Amniotic epithelial cell (primary cell): ENCODE results near the gene MKNK2.

Experiments
- DNase-seq: peaks from one replicate; pipeline ENCODE4 v3.0.0-alpha.2; 2010; ENCODE audit warnings: low read depth

MKNK2 gene

DNA sequence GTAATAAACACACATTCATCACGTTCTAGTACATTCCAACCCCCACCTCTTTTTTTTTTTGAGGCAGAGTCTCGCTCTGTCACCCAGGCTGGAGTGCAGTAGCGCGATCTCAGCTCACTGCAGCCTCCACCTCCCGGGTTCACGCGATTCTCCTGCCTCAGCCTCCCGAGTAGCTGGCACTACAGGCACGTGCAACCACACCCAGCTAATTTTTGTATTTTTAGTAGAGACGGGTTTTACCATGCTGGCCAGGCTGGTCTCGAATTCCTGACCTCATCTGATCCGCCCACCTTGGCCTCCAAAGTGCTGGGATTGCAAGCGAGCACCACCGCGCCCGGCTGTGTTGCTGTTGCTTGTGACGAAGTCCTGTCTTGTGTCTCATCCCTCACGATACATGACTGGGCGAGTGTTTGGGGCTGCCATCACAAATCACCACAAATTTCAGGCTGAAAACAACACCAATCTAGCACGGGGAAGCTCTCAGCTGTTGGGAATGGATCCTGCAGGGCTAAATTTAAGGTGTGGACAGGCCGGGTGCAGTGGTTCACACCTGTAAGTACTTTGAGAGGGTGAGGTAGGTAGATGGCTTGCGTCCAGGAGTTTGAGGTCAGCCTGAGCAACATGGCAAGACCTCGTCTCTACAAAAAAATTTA, 29.4 kb upstream of the MKNK2 start:
- no peak for DNase-seq

DNA sequence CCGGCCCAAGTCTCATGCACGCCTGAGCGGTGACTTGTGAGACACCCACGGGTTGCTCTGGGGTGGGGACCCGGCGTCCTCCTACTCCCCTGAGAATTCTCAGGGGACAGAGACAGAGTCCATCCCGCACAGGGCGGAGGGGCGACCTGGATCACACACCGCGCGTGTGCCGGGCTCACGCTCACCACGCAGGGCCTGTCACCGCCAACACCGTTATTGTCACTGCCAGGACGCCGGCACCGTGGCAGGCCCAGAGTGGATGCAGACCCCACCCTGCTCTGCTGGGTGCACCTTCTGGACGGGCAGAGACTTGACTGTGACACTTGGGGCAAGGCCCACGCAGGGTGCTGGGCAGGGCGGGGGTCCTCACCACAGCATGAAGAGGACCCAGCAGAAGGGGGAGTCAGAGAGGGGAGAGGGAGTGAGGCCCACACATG, 28.8 kb upstream of the MKNK2 start:
- no peak for DNase-seq

DNA sequence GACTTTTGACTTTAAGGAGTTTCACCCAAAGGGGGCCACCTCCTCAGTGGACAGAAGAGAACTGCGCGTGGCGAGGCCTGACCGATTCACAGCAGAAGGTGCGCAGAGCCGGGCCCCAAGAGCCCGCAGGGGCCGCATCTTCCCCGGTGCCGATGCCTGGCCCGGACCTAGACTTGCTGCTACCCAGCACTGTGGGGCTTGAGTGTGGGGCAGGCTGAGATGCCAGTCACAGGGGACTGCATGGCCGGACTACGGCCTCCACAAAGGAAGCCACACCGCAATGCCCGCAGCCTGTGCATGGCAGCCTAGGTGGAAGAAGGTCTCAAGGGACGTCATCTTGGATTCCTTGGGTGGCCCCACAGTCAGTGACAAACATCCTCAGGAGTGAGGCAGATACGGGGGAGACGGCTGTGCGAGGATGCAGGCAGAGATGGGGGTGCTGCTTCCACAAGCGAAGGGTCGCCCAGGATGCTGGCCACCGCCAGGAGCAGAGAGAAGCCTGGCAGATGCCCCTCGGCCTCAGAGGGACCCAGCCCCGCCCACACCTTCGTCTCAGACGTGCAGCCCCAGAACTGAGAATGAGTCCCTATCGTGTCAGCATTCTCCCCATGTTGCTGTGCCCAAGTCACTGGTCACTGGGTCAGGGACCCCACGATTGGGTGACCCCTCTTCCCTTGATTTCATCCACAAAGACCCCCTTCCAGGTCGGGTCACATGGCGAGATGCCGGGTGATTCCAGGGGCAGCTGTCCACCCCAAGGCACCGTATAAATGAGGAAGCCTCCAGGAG, 28.2 kb upstream of the MKNK2 start:
- DNase-seq = no peak

DNA sequence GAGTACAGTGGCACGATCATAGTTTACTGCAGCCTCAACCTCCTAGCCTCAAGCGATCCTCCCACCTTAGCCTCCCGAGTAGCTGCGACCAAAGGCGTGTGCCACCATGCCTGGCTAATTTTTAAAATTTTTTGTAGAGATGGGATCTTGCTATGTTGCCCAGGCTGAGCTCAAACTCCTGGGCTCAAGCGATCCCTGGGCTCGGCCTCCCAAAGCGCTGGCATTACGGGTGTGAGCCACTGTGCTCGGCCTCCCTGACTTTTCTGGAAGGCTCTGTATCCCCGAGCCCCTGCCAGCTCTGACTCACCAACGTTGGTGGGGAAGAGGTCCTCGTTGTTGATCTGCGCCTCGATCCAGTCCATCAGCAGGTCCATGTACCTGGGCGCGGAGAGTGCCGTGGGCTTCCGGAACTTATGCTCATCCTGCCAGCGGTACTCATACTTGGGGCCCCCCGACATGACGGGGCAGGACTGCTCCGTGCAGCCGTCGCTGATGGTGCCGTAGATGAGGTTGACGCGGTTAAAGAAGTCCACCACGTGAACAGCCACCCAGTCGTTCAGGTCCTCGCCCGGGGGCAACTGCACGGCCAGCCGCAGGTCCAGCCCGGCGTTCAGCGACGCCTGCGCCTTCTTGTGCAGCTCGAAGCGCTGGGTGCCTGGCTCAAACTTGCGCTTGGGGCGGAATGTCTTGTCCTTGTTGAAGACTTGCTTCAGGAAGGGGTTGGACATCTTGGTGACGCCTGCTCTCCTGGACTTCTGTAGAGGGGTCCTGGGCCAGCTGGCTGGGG, 27.0 kb upstream of the MKNK2 start:
- DNase-seq = no peak

DNA sequence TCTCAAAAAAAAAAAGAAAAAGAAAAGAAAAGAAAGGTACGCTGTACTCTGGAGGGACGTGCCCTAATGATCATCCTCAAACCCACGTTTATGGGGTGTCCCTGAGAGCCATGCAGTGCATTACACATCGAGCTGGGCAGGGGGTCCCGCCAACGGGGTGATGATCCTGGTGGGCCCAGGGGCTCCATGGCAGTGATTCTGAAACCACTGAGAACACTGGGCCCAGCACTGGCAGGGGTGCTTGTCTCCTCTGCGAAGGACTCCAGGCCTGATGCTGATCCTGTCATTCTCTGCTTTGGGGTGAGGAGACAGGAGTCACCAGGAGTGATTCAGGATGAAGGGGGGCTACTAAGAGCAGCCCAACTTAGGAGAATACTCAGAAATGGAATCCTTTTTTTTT, 26.4 kb upstream of the MKNK2 start:
- no peak for DNase-seq

DNA sequence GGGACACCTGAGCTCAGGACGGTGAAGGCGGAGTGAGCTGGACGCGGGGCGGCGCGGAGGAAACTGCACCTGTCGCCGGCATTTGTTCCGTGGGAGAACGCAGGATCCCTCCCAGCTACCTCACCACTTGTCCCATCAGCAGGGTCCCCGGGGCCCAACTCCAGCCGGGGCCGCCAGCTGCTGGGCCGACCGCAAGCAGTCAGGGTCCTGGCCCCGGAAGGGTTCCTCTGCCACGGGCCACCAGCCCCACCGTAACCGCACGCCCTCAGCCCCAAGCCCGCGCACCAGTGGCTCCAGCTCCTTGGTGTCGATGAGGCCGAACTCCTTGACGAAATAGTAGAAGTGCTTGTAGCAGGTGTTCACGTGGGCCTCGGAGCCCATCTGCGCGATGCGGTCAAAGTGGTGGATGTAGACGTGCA, 25.5 kb upstream of the MKNK2 start:
- DNase-seq = no peak

DNA sequence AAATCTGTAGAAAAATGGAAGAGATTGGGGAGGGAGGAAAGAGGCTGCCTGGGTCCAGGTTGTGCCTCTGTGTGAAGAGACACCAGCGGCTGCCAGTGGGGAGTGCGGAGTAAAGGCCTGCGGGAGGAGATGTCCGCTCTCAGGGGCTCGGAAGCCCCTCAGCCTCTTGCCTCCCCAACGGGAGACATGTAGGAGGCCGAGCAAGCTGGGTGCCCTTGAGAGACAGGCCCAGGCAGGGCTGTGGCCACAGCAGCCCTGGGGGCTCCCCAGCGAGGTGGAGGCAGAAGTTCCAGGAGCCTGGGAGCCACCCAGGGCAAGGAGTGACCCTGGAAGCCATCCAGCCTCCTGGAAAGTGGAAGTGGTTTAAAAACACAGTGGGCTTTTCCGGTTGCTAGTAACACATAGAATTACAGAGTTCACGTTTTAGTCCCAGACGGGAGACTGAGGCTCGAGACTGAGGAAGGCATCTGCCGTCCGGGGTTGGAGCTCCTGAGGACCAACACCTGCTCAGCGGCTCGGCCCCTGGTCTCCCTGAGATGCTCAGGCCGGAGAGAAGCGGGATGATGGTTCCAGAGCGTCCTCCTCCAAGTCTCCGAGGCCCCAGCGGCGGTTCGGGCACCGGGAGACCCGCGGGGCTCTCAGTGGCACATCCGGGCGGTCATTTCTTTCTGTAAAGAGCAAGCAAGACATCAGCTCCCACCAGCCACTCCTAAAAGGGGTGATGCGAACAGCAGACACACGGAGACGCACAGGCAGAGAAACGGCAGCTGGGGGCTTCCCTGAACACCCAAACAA, 21.9 kb upstream of the MKNK2 start:
- DNase-seq = no peak

DNA sequence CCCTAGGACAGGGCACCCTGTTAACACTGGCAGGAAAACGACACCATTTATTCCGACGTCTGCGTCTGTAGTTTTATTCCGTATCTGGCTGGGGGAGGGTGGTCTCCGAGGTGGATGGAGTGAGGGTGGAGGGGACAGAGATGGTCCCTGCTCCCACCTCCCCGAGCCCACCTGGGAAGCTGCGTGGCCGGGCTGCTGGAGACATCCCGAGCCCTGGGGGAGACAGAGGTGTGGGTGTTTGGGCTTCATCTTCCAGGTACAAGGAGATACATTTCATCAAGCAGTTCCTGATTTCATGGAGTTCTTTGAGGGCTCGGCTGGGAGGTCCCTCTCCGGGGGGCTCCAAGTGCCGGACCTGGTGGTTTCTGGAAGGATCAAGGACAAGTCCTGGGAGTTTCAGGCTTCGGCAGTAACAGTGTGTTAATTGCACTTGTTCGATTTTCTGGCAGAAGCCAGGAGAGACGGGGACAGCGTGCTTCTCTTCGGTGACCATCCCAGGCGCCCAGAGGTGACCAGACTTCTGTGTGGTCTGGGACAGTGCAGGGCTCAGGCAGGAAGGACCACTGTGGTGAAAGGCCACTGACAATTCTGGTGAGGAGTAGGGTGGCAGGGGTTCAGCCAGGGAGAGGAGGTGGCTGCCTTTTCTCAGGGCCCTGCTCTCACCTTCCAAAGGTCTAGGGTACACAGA, 20.1 kb upstream of the MKNK2 start:
- no peak for DNase-seq

DNA sequence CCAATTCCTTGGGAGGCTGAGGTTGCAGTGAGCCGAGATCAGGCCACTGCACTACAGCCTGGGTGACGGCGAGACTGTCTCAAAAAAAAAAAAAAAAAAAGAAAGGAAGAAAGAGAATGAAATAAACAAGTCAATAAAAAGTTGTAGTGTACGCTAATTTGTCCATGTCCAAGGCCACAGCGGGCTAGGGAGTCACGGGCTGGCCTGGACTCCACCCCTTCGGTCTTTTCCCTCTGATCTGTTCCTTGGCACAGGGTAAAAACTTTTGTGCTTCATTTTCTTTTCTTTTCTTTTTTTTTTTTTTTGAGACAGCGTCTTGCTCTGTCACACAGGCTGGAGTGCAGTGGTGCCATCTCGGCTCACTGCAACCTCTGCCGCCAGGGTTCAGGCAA, 19.4 kb upstream of the MKNK2 start:
- no peak for DNase-seq

DNA sequence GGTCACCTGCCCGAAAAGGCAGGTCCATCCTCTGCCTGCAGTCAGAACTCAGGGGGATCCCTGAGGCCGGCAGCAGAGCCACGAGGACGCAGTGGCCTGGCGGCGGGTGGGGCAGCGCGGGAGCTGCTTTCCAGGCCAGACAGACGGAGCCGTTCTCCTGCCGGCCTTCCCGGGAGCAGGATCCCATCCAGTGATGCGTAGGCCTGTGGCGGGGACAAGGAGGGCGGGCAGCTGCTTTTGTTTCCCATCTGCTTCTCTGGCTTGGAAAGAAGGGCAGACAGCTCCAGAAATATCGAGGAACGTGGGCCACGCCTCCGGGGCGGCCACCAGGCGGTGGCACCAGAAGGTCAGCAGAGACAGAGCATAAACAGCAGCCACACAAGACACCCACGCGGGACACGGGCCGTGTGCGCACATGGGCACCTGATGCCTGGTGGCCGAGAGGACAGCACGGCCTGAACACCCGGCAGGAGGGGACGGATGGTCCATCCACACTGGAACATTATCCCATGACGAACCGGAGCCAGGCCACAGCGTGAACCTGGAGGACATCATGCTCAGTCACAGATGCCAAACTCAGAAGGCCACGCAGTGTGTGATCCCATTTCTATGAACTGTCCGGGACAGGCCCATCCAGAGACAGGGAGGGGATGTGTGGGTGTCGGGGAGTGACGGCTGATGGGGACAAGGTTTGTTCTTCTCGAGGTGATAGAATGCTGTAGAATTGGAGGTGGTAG, 13.9 kb upstream of the MKNK2 start:
- no peak for DNase-seq

DNA sequence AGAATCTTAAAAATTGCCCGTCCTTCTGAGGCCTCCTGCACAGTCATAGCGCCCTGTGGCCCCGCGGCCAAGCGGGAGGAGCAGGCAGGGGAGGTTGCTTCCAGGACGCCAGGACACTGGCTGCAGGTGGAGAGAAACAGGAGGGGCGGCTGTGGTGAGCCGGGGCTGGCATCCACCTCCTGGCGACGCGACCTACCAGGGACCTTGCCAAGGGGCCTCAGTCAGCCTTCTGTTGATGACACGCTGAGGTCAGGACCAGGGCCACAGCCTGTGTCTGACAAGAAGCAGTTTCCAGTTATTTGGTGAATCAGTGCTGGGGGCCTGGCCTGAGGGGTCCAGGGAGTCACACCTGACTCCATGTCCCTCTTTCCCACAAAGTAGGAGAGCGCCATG, 13.3 kb upstream of the MKNK2 start:
- no peak for DNase-seq

DNA sequence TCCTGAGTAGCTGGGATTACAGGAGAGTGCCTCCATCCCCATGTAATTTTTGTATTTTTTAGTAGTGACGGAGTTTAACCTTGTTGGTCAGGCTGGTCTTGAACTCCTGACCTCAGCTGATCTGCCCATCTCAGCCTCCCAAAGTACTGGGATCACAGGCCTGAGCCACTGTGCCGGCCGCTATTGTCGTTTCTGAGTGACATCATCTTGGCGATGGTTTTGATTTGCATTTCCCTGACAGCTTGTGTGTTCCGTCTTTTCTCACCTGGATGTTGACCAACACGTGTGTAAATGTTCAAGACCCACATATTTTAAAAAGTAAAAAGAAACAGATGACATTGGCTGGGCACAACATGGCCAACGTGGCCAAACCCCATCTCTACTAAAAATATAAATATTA, 12.8 kb upstream of the MKNK2 start:
- no peak for DNase-seq

DNA sequence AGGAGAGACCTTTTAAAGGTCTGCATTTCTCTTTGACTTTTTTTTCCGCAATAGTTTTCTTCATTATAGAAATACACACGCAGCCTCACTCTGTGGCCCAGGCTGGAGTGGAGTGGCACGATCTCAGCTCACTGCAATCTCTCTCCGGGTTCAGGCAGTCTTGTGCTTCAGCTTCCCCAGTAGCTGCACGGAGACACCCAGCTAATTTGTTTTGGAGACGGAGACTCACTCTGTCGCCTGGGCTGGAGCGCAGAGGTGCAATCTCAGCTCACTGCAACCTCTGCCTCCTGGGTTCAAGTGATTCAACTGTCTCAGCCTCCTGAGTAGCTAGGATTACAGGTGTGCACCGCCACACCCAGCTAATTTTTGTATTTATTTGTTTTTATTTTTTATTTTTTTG, 11.7 kb upstream of the MKNK2 start:
- no peak for DNase-seq

DNA sequence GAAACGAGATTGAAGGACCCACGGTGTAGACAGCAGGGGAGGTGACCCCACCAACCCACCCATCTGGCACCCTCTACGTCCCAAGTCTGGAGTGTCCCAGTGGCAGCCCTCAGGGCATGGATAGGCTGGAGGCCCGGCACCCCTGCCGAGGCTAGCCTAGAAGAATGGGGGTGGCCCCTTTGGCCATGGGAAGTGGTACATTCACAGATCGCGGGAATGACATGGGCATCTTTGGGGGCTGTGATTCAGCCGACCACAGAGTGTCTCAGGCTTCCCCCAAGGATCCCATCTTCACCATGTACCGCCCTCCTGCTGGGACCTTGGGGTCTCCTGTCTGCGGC, 11.3 kb upstream of the MKNK2 start:
- no peak for DNase-seq

DNA sequence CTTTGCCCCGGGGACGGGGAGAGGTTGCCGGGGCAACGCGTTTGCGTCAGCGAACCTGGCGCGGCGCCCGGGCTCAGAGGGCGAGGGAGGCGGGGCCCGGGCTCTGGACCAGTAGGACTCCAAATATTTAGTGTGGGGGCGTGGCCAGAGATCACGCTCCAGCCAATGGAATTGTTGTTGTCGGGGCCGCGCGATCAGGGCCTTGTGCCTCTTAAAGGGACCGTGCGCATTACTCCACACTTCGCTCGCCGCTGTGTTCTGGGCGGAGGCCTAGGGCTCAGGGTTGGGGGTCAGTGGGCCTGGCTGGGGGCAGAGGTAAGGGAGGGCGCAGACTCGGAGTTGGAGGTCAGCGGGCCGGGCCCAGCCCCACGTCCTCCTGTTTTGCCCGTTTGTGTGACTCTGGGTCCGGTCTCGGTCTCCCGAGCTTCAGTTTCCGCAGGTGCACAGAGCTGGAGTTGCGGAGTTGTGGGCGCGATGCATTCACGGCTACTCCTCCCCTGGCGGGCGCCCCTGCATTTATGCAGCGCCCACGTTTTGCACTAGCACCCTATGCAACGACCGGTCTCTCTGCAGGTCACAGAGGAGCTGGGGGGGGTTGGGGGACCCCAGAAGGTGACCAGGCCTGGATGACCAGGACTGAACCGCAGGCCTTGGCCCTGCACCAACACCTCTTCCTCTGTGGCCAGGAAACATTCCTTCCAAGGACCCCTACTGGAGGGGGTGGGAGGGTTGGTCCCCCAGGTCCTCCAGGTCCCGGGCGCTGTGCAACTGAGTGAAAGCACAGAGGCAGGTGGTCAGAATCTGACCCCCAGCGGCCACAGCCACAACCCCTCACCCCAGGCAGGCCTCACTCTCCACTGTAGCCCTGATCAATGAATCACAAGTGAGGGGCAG, 10.7 kb upstream of the MKNK2 start:
- peak; percentile 96 for DNase-seq

DNA sequence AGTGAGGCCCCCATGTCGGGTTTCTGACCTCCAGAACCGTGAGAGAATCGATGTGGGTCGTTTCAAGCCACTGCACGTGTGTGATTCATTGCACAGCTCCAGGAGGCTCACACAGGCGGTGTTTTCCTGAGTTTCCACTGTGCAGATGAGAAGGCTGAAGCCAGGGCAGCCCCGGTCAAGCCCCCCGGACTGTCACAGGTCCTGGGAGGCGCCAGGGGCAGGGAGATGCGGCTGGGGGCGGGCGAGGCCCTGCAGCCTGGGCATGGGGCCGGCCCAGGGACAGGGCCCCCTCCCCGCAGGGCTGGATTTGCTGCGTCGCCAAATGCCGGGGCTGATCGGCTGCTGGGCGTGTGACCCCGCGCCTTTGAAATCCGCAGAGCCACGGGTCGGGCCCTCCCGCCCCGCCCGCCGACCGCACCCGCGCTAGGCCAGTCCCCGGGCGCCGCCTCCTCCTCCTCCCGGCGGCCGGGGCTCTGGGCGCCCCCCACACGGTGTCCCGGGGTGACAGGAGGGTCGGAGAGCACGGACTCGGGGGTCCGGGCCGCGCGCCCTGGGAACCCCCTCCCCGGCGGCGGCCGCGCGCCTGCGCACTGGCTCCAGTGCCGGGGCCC, 9.9 kb upstream of the MKNK2 start:
- DNase-seq = peak; percentile 71

DNA sequence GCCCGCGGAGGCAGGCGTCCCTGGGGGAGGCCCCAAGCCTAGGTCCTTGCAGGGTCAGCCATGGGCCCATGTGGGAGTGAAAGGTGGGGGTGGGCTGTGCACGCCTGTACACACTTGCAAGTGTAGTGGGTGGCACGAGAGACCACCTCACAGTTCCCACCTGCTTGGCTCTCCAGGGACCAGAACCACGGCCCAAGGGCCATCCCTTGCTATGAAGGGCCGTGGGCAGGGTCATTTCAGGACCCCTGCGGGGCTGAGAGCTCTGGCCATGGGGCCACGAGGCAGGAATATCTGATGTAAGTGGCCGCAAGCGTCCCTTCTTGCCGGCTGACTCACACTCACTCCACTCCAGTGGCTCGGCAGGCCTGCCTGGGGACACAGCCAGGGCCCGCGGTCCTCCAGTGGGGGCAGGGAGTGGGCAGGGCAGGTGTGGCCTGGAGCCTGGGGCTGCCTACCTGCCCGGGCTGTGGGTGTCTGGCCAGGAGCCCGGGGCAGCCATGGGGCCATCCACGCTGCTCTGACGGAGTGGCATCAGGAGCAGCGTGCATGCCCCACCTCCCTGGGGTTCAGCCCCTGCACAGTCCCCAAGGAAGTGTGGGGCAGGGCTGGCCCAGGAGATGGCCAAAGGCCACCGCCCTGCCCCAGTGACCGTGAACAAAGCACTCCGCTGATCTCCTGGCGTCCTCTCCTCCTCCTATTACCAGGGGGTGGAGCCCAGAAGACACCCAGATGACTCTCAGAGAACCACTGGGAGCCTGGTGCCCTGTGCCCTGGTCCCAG, 8.6 kb upstream of the MKNK2 start:
- DNase-seq = peak; percentile 50

DNA sequence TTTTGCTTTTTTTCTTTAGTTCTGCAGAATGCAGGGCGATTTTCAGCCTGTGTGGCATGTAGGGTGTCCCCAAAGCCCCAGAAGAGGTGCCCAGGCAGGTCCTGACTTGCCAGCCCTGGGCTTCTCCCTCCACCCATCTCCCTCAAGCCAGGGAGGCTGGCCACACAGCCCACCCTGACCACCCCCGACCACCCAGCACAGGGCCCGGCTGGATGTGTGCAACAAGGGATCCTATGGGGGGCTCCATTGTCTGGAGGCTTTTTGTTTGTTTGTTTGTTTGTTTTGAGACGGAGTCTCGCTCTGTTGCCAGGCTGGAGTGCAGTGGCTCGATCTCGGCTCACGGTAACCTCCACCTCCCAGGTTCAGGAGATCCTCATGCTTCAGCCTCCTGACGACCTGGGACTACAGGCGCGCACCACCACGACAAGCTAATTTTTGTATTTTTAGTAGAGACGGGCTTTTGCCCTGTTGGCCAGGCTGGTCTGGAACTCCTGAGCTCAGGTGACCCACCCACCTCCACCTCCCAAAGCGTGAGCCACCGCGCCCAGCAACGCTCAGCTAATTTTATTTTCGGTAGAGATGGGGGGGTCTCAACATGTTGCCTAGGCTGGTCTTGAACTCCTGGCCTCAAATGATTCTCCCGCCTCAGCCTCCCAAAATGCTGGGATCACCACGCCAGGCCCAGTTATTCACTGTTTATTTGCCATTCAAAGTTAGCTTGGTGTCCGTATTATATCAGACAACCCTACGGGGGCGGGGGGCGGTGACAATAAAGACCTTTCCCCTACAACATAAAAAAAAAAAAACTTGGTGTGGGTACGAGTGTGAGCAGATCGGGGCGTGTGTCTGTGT, 7.8 kb upstream of the MKNK2 start:
- DNase-seq = no peak
